Keratinocyte (primary cell): ENCODE data around the gene RGMA. TPM values are rescaled to one million over a fixed set of nuclear protein-coding genes. Genes with fewer than 3 reads are reported as not detected.

Source experiments
- DNase-seq: peaks from one replicate; pipeline ENCODE4 v3.0.0-alpha.2; 2011; ENCODE audit warnings: low read depth, missing footprints, low spot score
- FAIRE-seq: peaks from 2 replicates; lab custom pipeline; 2011; peaks lifted over from hg19 to GRCh38; lab: Jason Lieb, UNC
- H2AFZ ChIP-seq: 2 replicates; pipeline ENCODE4 v1.6.0; 2012; ENCODE audit warnings: low read length, control low read depth, inconsistent platforms; ENCODE audit not compliant: control insufficient read depth
- H3K27ac ChIP-seq: 2 replicates; pipeline ENCODE4 v1.5.1; 2011; ENCODE audit warnings: low read length; ENCODE audit not compliant: control insufficient read depth, insufficient read depth
- H3K27me3 ChIP-seq: 3 replicates; pipeline ENCODE4 v1.6.0; 2011; ENCODE audit warnings: low read length; ENCODE audit not compliant: control insufficient read depth, insufficient read depth; ENCODE audit errors: extremely low read depth
- H3K36me3 ChIP-seq, 2 experiments: 2 replicates in 1 of 2; 3 replicates in 1 of 2; pipeline ENCODE4 v1.5.1; 2011; ENCODE audit warnings: low read length in 2 of 2, mild to moderate bottlenecking in 1 of 2; ENCODE audit not compliant: control insufficient read depth in 2 of 2, insufficient read depth in 2 of 2; ENCODE audit errors: extremely low read depth in 1 of 2
- H3K4me1 ChIP-seq: 3 replicates; pipeline ENCODE4 v1.5.1; 2011; ENCODE audit warnings: low read length; ENCODE audit not compliant: control insufficient read depth, insufficient read depth; ENCODE audit errors: extremely low read depth
- H3K4me2 ChIP-seq: 3 replicates; pipeline ENCODE4 v1.6.0; 2011; ENCODE audit warnings: low read depth, low read length; ENCODE audit not compliant: control insufficient read depth, insufficient read depth; ENCODE audit errors: extremely low read depth
- H3K4me3 ChIP-seq, 3 experiments: fragments of 200-600 bp in 1 of 3; sonication (generic) in 1 of 3; 2 replicates in 2 of 3; 3 replicates in 1 of 3; pipeline ENCODE4 v1.5.1; 2011 to 2016; ENCODE audit warnings: low read length in 3 of 3, mild to moderate bottlenecking in 3 of 3, control low read depth in 2 of 3, inconsistent platforms in 1 of 3, low read depth in 1 of 3, mixed read lengths in 1 of 3, mixed run types in 1 of 3, moderate library complexity in 1 of 3; ENCODE audit not compliant: control insufficient read depth in 2 of 3, insufficient read depth in 2 of 3; ENCODE audit errors: extremely low read depth in 1 of 3
- H3K79me2 ChIP-seq: 2 replicates; pipeline ENCODE4 v1.6.0; 2012; ENCODE audit warnings: low read length; ENCODE audit not compliant: control insufficient read depth, insufficient read depth
- H3K9ac ChIP-seq: 3 replicates; pipeline ENCODE4 v1.6.0; 2011; ENCODE audit warnings: low read length; ENCODE audit not compliant: control insufficient read depth, insufficient read depth; ENCODE audit errors: extremely low read depth
- H3K9me1 ChIP-seq: 3 replicates; pipeline ENCODE4 v1.6.0; 2011; ENCODE audit warnings: low read length; ENCODE audit not compliant: control insufficient read depth, insufficient read depth; ENCODE audit errors: extremely low read depth
- H3K9me3 ChIP-seq: 2 replicates; pipeline ENCODE4 v1.5.1; 2012; ENCODE audit warnings: low read depth, low read length; ENCODE audit not compliant: control insufficient read depth
- H4K20me1 ChIP-seq: 3 replicates; pipeline ENCODE4 v1.6.0; 2011; ENCODE audit warnings: low read length; ENCODE audit not compliant: control insufficient read depth, insufficient read depth; ENCODE audit errors: extremely low read depth
- CTCF ChIP-seq, 3 experiments: IDR thresholded peaks in 1 of 3; conservative IDR thresholded peaks in 1 of 3; optimal IDR thresholded peaks in 1 of 3; 2 replicates in 2 of 3; 3 replicates in 1 of 3; pipeline versions ENCODE3 to v1.5.1; 2011; ENCODE audit warnings: low read length in 3 of 3, mild to moderate bottlenecking in 3 of 3, moderate library complexity in 2 of 3, control low read depth in 1 of 3, inconsistent platforms in 1 of 3; ENCODE audit not compliant: insufficient read depth in 2 of 3; ENCODE audit errors: extremely low read depth in 1 of 3
- EZH2 ChIP-seq: IDR thresholded peaks from one replicate; pipeline ENCODE4 v1.6.1; 2012; ENCODE audit warnings: inconsistent platforms, mild to moderate bottlenecking, low read length, moderate library complexity
- dilution Hi-C: fragments of 300-500 bp; cut with MboI; formaldehyde crosslinking; loops from one replicate; pipeline ENCODE4 v1.7.0; 2020; ENCODE audit warnings: low sequenced_read_pairs; ENCODE audit not compliant: extremely low pct_ligation_motif_present
- polyA plus RNA-seq, 5 experiments: library from polyadenylated mRNA; depleted of rRNA in 3 of 5; stranded (reverse) in 3 of 5; stranded (forward) in 1 of 5; unstranded in 1 of 5; fragments of >200 nt; gene quantifications; 1 replicate in 1 of 5; 2 replicates in 3 of 5; 3 replicates in 1 of 5; pipeline versions ENCODE4 v1.2.1 to v1.2.3, GENCODE V29; 2011 to 2012; ENCODE audit warnings: missing spikeins in 2 of 5, low read depth in 1 of 5, low replicate concordance in 1 of 5

The RGMA gene
- polyA plus RNA-seq, 1 donor (not counting 4 experiments of a cell fraction or from before 2014, with no cell fraction given) = 0.18 TPM

GRCh38 chr15:93102211-93102610 is 13.2 kb upstream of the RGMA start:
- Histone ChIP-seq H4K20me1 (no peaks in the 10 kb centered on the region), H3K4me2 (no peak overlapping the region), H3K79me2 (no peaks in the 10 kb centered on the region), H3K27me3 (no peaks in the 10 kb centered on the region), H3K27ac (no peak overlapping the region), H3K9me3 (no peaks in the 10 kb centered on the region), H2AFZ (no peak overlapping the region), H3K36me3 (no peaks in the 10 kb centered on the region), H3K4me1 (no peaks in the 10 kb centered on the region), H3K9ac (no peak overlapping the region), H3K9me1 (no peaks in the 10 kb centered on the region), H3K4me3 (no peak overlapping the region)
- FAIRE-seq (no peak), DNase-seq (no peak)
- dilution Hi-C loops = no loop called here
- TF ChIP-seq EZH2 = no peak
- no peak for TF ChIP-seq CTCF (optimal IDR thresholded peaks at IDR 0.05 in 1 of 3, IDR thresholded peaks at IDR 0.05 in 1 of 3, conservative IDR thresholded peaks at IDR 0.05 in 1 of 3; ENCODE audit: extremely low read depth in 1 of 3, insufficient read depth in 2 of 3, low read length in 3 of 3)

DNA sequence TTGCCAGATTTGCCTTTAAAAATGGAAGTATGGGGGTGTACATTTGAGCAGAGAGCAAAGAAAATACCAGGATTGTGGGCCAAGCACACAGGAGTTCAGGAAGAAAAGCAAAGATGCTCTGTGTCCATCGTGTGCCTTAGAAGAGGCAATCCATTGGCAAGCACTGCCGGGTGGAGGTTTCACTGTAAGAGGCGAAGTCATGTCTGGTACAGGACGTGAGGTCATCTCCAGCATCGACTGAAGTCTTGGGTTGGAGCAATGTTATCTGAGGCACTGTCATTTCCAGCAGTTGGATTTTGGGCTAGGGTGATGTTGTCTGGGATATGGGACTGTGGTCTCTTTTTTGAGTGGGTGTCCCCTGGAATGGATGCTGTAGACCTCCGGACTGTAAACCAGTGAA is 4.8 kb upstream of the RGMA start:
- dilution Hi-C loops = no loop called here
- Histone ChIP-seq H2AFZ (no peak overlapping the region), H3K9me1 (no peaks in the 10 kb centered on the region), H3K27me3 (peaks cover 32% of the 10 kb centered on the region), H3K79me2 (no peaks in the 10 kb centered on the region), H3K9me3 (no peaks in the 10 kb centered on the region), H4K20me1 (no peaks in the 10 kb centered on the region), H3K4me2 (no peak overlapping the region), H3K4me1 (no peaks in the 10 kb centered on the region), H3K9ac (no peak overlapping the region), H3K4me3 (no peak overlapping the region), H3K27ac (no peak overlapping the region), H3K36me3 (no peaks in the 10 kb centered on the region)
- DNase-seq (no peak), FAIRE-seq (no peak)
- TF ChIP-seq EZH2 (no peak), CTCF (optimal IDR thresholded peaks at IDR 0.05 in 1 of 3, IDR thresholded peaks at IDR 0.05 in 1 of 3, conservative IDR thresholded peaks at IDR 0.05 in 1 of 3; ENCODE audit: extremely low read depth in 1 of 3, insufficient read depth in 2 of 3, low read length in 3 of 3) (no peak)
